Psoas muscle (tissue), 8 donors: ENCODE measurements around the gene BMP3. TPM values are rescaled to one million over a fixed set of nuclear protein-coding genes. Genes with fewer than 3 reads are reported as not detected.

ENCODE experiments used
- ATAC-seq, 4 donors: fragments of 200-7000 bp; cut with Tn5 transposase; one replicate each; pipeline ENCODE4 v1.9.1; 2020; ENCODE audit warnings: moderate library complexity in 3 of 4, mild to moderate bottlenecking in 2 of 4
- DNase-seq, 2 donors: peaks; one replicate each; pipeline ENCODE4 v3.0.0-alpha.2; 2020
- H3K27ac ChIP-seq: fragments of 200-600 bp; one replicate; pipeline ENCODE4 v1.8.0; 2022
- H3K27me3 ChIP-seq, 3 donors: fragments of 200-600 bp in 1 of 3; one replicate each; pipeline versions ENCODE4 v1.6.1 to v1.8.0; 2013 to 2022; ENCODE audit warnings: low read length in 2 of 3, mild to moderate bottlenecking in 2 of 3, moderate library complexity in 1 of 3; ENCODE audit not compliant: insufficient read depth in 3 of 3
- H3K36me3 ChIP-seq, 2 donors: fragments of 200-600 bp in 1 of 2; one replicate each; pipeline versions ENCODE4 v1.6.1 to v1.8.0; 2013 to 2022; ENCODE audit warnings: low read depth in 1 of 2, mild to moderate bottlenecking in 1 of 2, moderate library complexity in 1 of 2; ENCODE audit not compliant: insufficient read depth in 1 of 2
- H3K4me1 ChIP-seq: fragments of 200-600 bp; one replicate; pipeline ENCODE4 v1.8.0; 2022
- H3K4me3 ChIP-seq: fragments of 200-600 bp; one replicate; pipeline ENCODE4 v1.8.0; 2022; ENCODE audit warnings: mild to moderate bottlenecking
- H3K9me3 ChIP-seq: fragments of 200-600 bp; one replicate; pipeline ENCODE4 v1.8.0; 2022
- CTCF ChIP-seq: fragments of 200-600 bp; IDR thresholded peaks from one replicate; pipeline ENCODE4 v1.8.0; 2022; ENCODE audit warnings: antibody characterized with exemption
- WGBS, 3 donors: extraction: QIAGEN DNeasy Blood & Tissue Kit; methylation state at CpG; one replicate each; pipeline versions ENCODE4 v1.1.6 to v1.1.7; 2013; 5-methylcytosine and 5-hydroxymethylcytosine counted together
- intact Hi-C, 2 donors: fragments of 100-400 bp; cut with DNase I; formaldehyde crosslinking; loops; one replicate each; pipeline versions ENCODE4 v1.11.0 to v1.14.2; 2022
- long read RNA-seq, 2 donors: library from polyadenylated mRNA; unstranded; transcript quantifications; one replicate each; pipeline ENCODE4 v2.0.0, GENCODE V29; 2021
- polyA plus RNA-seq, 3 donors: library from polyadenylated mRNA; stranded (reverse); fragments of 200-250 nt; gene quantifications; one replicate each; pipeline ENCODE4 v1.2.3, GENCODE V29; 2013
- total RNA-seq, 4 donors: library from RNA; stranded (reverse); fragmentation: NEBNext Ultra II Directional in 2 of 4; extraction: Animal tissue kit (Norgen Biotek cat#: 25700) in 2 of 4; gene quantifications; one replicate each; pipeline versions ENCODE4 v1.2.1 to v1.2.4, GENCODE V29; 2021 to 2023
- donor health status: healthy with polysubstance abuse.
- donor health status: DM: no; HTN: no; CAD: no; lungs with moderate emphysema.
- donor health status: Bipolar disorder and iron deficiency.
- donor health status: healthy.
- donor health status: DM: yes; HTN: yes; CAD: no.
- donor health status: DM: no; HTN: no; CAD: no.
- donor health status: DM: no; HTN: no; CAD: no.
- donor health status: DM: yes; HTN: yes; CAD: no.

BMP3 gene
- under 1 TPM in 1 of 4 donors, not detected in 3; 0.09 TPM for total RNA-seq
- under 1 TPM; 0.03 to 0.09 (median 0.03) TPM for polyA plus RNA-seq
- long read RNA-seq, donor 1, result 0 reads
- long read RNA-seq, donor 2, result 0 reads

- peak in 2 of 4 donors; percentile 26 to 39 for ATAC-seq
- Histone ChIP-seq H3K27ac (no peak within 1 kb of the TSS), H3K4me1 (peaks cover 4% of the 10 kb centered on the region), H3K36me3 (no peaks in the 10 kb centered on the region), H3K9me3 (no peaks in the 10 kb centered on the region), H3K27me3 (peaks cover 6 to 56% (median 10%) of the 10 kb centered on the region in 3 donors), H3K4me3 (peak within 1 kb of the TSS; percentile 59)
- intact Hi-C loops, result no loop called here
- peak in 1 of 2 donors; percentile 54 for DNase-seq
- no peak for TF ChIP-seq CTCF
- 2% methylated on average over 42 to 43 of the region's 43 CpGs for WGBS, 3 donors
These were observed at the start of gene BMP3 for GRCh38 chr4:81030061-81030980. TSS of gene BMP3 (plus strand) at chr4:81030708. CDS start at chr4:81031285, 577 bp downstream.

GRCh38 chr4:80986011-80986410, 44.5 kb upstream of the BMP3 start:
- no peak for ATAC-seq
- DNase-seq, result no peak
- Histone ChIP-seq H3K4me3 (no peak overlapping the region), H3K36me3 (no peaks in the 10 kb centered on the region), H3K4me1 (no peaks in the 10 kb centered on the region), H3K9me3 (no peaks in the 10 kb centered on the region), H3K27me3 (no peaks in the 10 kb centered on the region), H3K27ac (no peak overlapping the region)
- intact Hi-C loops, result loop anchor here in 1 of 2 donors (5.0 kb wide), 1 partner anchor 1931 kb away; no protein-coding TSS in a partner anchor
- TF ChIP-seq CTCF, result no peak

- no peak overlapping the region for H3K4me3 ChIP-seq
- DNase-seq, result no peak
- H3K36me3 ChIP-seq, result no peaks in the 10 kb centered on the region
- 3 to 6% (median 5%) methylated on average over 2 of the region's 2 CpGs for WGBS, 3 donors
- H3K27me3 ChIP-seq, result no peaks in the 10 kb centered on the region
- H3K9me3 ChIP-seq, result no peaks in the 10 kb centered on the region
- TF ChIP-seq CTCF, result peak; percentile 70
- H3K27ac ChIP-seq, result no peak overlapping the region
- ATAC-seq, result peak in 1 of 4 donors; percentile 42
- no peaks in the 10 kb centered on the region for H3K4me1 ChIP-seq
- intact Hi-C loops, result loop anchor here (2.0 to 5.0 kb wide), 3 partner anchors 623 to 1927 kb away; no protein-coding TSS in a partner anchor
These were observed 40.5 kb upstream of the BMP3 start for GRCh38 chr4:80989921-80990544.

GRCh38 chr4:80990851-80991250, 39.7 kb upstream of the BMP3 start:
- no peaks in the 10 kb centered on the region for H3K4me1 ChIP-seq
- no peaks in the 10 kb centered on the region for H3K27me3 ChIP-seq
- H3K36me3 ChIP-seq, result no peaks in the 10 kb centered on the region
- ATAC-seq (no peak), DNase-seq (no peak)
- intact Hi-C loops, result loop anchor here in 1 of 2 donors (2.0 kb wide), 1 partner anchor 624 kb away; no protein-coding TSS in a partner anchor
- no peak overlapping the region for H3K4me3 ChIP-seq
- H3K27ac ChIP-seq, result no peak overlapping the region
- no peak for TF ChIP-seq CTCF
- H3K9me3 ChIP-seq, result no peaks in the 10 kb centered on the region
- 50 to 54% (median 51%) methylated on average over 2 of the region's 2 CpGs for WGBS, 3 donors
